Liver (tissue), 9 donors: ENCODE results near the gene RTN4. TPM values are rescaled to one million over a fixed set of nuclear protein-coding genes. Genes with fewer than 3 reads are reported as not detected.

ENCODE experiments used
- DNase-seq: peaks from one replicate; pipeline ENCODE4 v3.0.0-alpha.2; 2017; ENCODE audit warnings: low spot score
- H3K27ac ChIP-seq, 2 donors: one replicate each; pipeline ENCODE4 v1.7.0; 2013; ENCODE audit warnings: inconsistent platforms in 2 of 2, low read length in 2 of 2, control low read depth in 1 of 2, low read depth in 1 of 2, mild to moderate bottlenecking in 1 of 2
- H3K27me3 ChIP-seq, 4 donors: one replicate each; pipeline versions ENCODE4 v1.6.1 to v1.7.0; 2013; ENCODE audit warnings: low read length in 3 of 4, inconsistent platforms in 1 of 4, mild to moderate bottlenecking in 1 of 4, moderate library complexity in 1 of 4; ENCODE audit not compliant: control insufficient read depth in 4 of 4, insufficient read depth in 4 of 4
- H3K36me3 ChIP-seq, 4 donors: one replicate each; pipeline versions ENCODE4 v1.6.1 to v1.7.0; 2013; ENCODE audit warnings: low read length in 3 of 4, mild to moderate bottlenecking in 3 of 4, low read depth in 1 of 4, moderate library complexity in 1 of 4; ENCODE audit not compliant: control insufficient read depth in 4 of 4, insufficient read depth in 3 of 4
- H3K4me1 ChIP-seq, 4 donors: one replicate each; pipeline versions ENCODE4 v1.6.1 to v1.7.0; 2013; ENCODE audit warnings: low read length in 3 of 4, mild to moderate bottlenecking in 3 of 4, moderate library complexity in 1 of 4; ENCODE audit not compliant: control insufficient read depth in 4 of 4, insufficient read depth in 4 of 4
- H3K4me3 ChIP-seq, 3 donors: one replicate each; pipeline versions ENCODE4 v1.6.1 to v1.7.0; 2013; ENCODE audit warnings: low read length in 3 of 3, control low read depth in 1 of 3, low read depth in 1 of 3, mild to moderate bottlenecking in 1 of 3
- H3K9ac ChIP-seq, 2 donors: one replicate each; pipeline ENCODE4 v1.7.0; 2013; ENCODE audit warnings: low read length in 2 of 2, mild to moderate bottlenecking in 2 of 2, moderate library complexity in 2 of 2, control low read depth in 1 of 2, low read depth in 1 of 2
- H3K9me3 ChIP-seq, 4 donors: one replicate each; pipeline versions ENCODE4 v1.6.1 to v1.7.0; 2013; ENCODE audit warnings: low read length in 3 of 4; ENCODE audit not compliant: control insufficient read depth in 4 of 4
- EGR1 ChIP-seq, 2 donors: IDR thresholded peaks; 2 replicates each; pipeline ENCODE4 v1.6.1; 2016 to 2018; ENCODE audit warnings: antibody characterized with exemption in 2 of 2, low read depth in 2 of 2
- FOXA1 ChIP-seq: IDR thresholded peaks from 2 replicates; pipeline ENCODE4 v1.6.1; 2016; ENCODE audit warnings: antibody characterized with exemption
- GABPA ChIP-seq, 2 donors: IDR thresholded peaks in 1 of 2; conservative IDR thresholded peaks in 1 of 2; 2 replicates each; pipeline ENCODE4 v1.6.1; 2016; ENCODE audit warnings: antibody characterized with exemption in 2 of 2, mild to moderate bottlenecking in 1 of 2, moderate library complexity in 1 of 2
- HNF4G ChIP-seq: IDR thresholded peaks from 2 replicates; pipeline ENCODE4 v1.6.1; 2016; ENCODE audit warnings: antibody characterized with exemption
- JUND ChIP-seq, 2 donors: IDR thresholded peaks; 2 replicates each; pipeline ENCODE4 v1.6.1; 2016; ENCODE audit warnings: antibody characterized with exemption in 2 of 2
- NR2F2 ChIP-seq: IDR thresholded peaks from 2 replicates; pipeline ENCODE4 v1.6.1; 2016; ENCODE audit warnings: antibody characterized with exemption
- RAD21 ChIP-seq, 2 donors: IDR thresholded peaks; 2 replicates each; pipeline ENCODE4 v1.6.1; 2016; ENCODE audit warnings: antibody characterized with exemption in 2 of 2, mild to moderate bottlenecking in 2 of 2
- RXRA ChIP-seq, 2 donors: IDR thresholded peaks; 2 replicates each; pipeline ENCODE4 v1.6.1; 2017 to 2018; ENCODE audit warnings: antibody characterized with exemption in 2 of 2, mild to moderate bottlenecking in 1 of 2
- SP1 ChIP-seq: IDR thresholded peaks from 2 replicates; pipeline ENCODE4 v1.6.1; 2018; ENCODE audit warnings: antibody characterized with exemption, mild to moderate bottlenecking
- YY1 ChIP-seq: IDR thresholded peaks from 2 replicates; pipeline ENCODE4 v1.6.1; 2016; ENCODE audit warnings: antibody characterized with exemption, mild to moderate bottlenecking
- WGBS: extraction: QIAGEN DNeasy Blood & Tissue Kit; methylation state at CpG from one replicate; pipeline ENCODE4 v1.1.7; 2013; 5-methylcytosine and 5-hydroxymethylcytosine counted together
- polyA plus RNA-seq, 2 donors: library from polyadenylated mRNA; stranded (reverse) in 1 of 2; unstranded in 1 of 2; fragments of 200-250 nt in 1 of 2; fragments of >200 nt in 1 of 2; fragmentation: Nextera tagmentation in 1 of 2; extraction: Ambion mirVana in 1 of 2; gene quantifications; one replicate each; pipeline versions ENCODE4 v1.2.1 to v1.2.3, GENCODE V29; 2013 to 2015
- total RNA-seq, 2 donors: library from RNA; depleted of rRNA; stranded (reverse); fragments of >200 nt; gene quantifications; one replicate each; pipeline ENCODE4 v1.2.3, GENCODE V29; 2014
- TF ChIP-seq, protein P1 (sequence below): IDR thresholded peaks from 2 replicates; pipeline ENCODE4 v1.6.1; 2016; ENCODE audit warnings: antibody characterized with exemption, mild to moderate bottlenecking
- TF ChIP-seq, protein P2 (sequence below): IDR thresholded peaks from 2 replicates; pipeline ENCODE4 v1.6.1; 2016; ENCODE audit warnings: antibody characterized with exemption
- TF ChIP-seq, protein P3 (sequence below): IDR thresholded peaks from 2 replicates; pipeline ENCODE4 v1.6.1; 2016; ENCODE audit warnings: antibody characterized with exemption
- donor health status: healthy.
- donor health status: healthy.
- donor health status: healthy.
- donor health status: healthy.
- donor health status: healthy.

RTN4 gene
- total and polyA plus RNA-seq, 4 donors, result 73.5 to 348 (median 151) TPM

DNA sequence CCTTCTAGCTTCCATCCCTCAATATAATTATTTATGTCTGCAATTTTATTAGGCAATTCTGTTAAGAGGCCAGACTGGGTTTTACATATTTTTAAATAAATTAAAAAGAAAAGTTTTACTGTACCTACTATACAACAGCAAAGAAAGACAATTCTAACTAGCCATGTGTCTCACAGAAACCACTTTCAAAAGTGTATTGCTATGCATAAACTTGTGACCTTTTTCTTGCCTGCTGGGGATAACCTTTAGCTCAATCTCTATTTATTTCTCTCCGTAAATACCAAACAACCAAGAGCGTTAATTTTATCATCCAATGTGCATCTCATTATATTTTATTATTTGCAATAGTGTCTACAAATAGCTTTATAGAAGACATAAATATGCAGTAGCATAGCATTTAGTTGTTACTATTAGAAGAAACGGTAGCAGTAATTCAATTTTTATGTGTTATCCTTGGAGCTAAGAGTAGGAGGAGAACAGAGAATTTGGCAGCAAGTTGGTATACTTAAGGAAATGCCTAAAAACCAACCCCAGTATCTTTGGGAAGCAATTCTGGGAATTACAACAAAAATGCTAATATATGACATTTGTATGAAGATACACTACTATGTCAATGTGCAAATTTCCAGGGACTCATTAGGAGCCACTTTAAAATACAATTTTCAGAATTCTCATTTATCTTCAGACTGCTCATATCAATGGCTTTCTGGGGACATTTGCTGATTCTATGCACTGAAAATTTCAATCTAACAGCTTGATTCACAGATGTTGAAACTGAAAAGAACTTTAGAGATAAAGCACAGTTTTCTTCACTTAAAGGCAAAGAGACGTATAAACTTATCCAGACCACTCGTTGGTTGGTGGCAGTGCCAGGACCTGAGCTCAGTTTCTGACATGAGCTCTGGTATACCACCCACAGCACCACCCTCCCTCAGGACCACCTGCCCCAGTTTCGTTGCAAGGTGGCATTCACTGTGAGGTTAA, 23.0 kb upstream of the RTN4 start:
- DNase-seq, result no peak
- no peaks in the 10 kb centered on the region for H3K9me3 ChIP-seq
- WGBS, result 75% methylated on average over 6 of the region's 6 CpGs
- H3K27me3 ChIP-seq, result no peaks in the 10 kb centered on the region
- no peak overlapping the region for H3K4me3 ChIP-seq
- H3K9ac ChIP-seq, result no peak overlapping the region
- no peaks in the 10 kb centered on the region for H3K4me1 ChIP-seq
- no peaks in the 10 kb centered on the region for H3K36me3 ChIP-seq
- TF ChIP-seq, protein P1, sequence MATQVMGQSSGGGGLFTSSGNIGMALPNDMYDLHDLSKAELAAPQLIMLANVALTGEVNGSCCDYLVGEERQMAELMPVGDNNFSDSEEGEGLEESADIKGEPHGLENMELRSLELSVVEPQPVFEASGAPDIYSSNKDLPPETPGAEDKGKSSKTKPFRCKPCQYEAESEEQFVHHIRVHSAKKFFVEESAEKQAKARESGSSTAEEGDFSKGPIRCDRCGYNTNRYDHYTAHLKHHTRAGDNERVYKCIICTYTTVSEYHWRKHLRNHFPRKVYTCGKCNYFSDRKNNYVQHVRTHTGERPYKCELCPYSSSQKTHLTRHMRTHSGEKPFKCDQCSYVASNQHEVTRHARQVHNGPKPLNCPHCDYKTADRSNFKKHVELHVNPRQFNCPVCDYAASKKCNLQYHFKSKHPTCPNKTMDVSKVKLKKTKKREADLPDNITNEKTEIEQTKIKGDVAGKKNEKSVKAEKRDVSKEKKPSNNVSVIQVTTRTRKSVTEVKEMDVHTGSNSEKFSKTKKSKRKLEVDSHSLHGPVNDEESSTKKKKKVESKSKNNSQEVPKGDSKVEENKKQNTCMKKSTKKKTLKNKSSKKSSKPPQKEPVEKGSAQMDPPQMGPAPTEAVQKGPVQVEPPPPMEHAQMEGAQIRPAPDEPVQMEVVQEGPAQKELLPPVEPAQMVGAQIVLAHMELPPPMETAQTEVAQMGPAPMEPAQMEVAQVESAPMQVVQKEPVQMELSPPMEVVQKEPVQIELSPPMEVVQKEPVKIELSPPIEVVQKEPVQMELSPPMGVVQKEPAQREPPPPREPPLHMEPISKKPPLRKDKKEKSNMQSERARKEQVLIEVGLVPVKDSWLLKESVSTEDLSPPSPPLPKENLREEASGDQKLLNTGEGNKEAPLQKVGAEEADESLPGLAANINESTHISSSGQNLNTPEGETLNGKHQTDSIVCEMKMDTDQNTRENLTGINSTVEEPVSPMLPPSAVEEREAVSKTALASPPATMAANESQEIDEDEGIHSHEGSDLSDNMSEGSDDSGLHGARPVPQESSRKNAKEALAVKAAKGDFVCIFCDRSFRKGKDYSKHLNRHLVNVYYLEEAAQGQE, result no peak
- TF ChIP-seq GABPA (IDR thresholded peaks at IDR 0.05 in 1 of 2, conservative IDR thresholded peaks at IDR 0.05 in 1 of 2) (no peak), EGR1 (IDR thresholded peaks at IDR 0.05; ENCODE audit: low read depth in 2 of 2) (no peak), FOXA1 (no peak), RAD21 (IDR thresholded peaks at IDR 0.05) (no peak), NR2F2 (no peak), HNF4G (no peak)
- TF ChIP-seq, protein P2, sequence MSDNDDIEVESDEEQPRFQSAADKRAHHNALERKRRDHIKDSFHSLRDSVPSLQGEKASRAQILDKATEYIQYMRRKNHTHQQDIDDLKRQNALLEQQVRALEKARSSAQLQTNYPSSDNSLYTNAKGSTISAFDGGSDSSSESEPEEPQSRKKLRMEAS, result no peak
- H3K27ac ChIP-seq, result no peak overlapping the region

DNA sequence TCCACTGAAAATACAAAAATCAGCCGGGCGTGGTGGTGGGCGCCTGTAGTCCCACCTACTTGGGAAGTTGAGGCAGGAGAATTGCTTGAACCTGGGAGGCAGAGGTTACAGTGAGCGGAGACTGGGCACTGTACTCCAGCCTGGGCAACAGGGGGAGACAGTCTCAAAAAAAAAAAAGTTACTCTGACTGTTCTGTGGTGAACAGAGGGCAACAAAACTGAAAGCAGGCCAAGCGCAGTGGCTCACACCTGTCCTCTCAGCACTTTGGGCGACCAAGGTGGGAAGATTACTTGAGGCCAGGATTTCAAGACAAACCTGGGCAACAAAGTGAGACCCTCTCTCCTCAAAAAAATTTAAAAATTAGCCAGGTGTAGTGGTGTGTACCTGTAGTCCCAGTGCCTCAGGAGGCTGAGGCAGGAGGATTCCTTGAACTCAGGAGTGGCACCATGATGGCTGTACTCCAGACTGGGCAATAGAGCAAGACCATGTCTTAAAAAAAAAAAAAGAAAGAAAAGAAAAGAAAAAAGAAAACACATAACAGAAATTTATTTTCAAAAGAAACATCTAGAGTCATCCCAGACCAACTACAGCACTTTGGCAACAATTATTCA, 13.6 kb upstream of the RTN4 start:
- no peak overlapping the region for H3K4me3 ChIP-seq
- WGBS, result 96% methylated on average over 6 of the region's 6 CpGs
- no peaks in the 10 kb centered on the region for H3K27me3 ChIP-seq
- H3K36me3 ChIP-seq, result no peaks in the 10 kb centered on the region
- no peak for TF ChIP-seq RXRA (IDR thresholded peaks at IDR 0.05)
- TF ChIP-seq, protein P3, sequence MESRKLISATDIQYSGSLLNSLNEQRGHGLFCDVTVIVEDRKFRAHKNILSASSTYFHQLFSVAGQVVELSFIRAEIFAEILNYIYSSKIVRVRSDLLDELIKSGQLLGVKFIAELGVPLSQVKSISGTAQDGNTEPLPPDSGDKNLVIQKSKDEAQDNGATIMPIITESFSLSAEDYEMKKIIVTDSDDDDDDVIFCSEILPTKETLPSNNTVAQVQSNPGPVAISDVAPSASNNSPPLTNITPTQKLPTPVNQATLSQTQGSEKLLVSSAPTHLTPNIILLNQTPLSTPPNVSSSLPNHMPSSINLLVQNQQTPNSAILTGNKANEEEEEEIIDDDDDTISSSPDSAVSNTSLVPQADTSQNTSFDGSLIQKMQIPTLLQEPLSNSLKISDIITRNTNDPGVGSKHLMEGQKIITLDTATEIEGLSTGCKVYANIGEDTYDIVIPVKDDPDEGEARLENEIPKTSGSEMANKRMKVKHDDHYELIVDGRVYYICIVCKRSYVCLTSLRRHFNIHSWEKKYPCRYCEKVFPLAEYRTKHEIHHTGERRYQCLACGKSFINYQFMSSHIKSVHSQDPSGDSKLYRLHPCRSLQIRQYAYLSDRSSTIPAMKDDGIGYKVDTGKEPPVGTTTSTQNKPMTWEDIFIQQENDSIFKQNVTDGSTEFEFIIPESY, result no peak
- TF ChIP-seq RAD21 (IDR thresholded peaks at IDR 0.05), result no peak
- no peak for TF ChIP-seq JUND (IDR thresholded peaks at IDR 0.05)
- TF ChIP-seq, protein P1, result no peak
- TF ChIP-seq GABPA (IDR thresholded peaks at IDR 0.05 in 1 of 2, conservative IDR thresholded peaks at IDR 0.05 in 1 of 2), result no peak
- no peak for TF ChIP-seq SP1
- no peak for TF ChIP-seq EGR1 (IDR thresholded peaks at IDR 0.05; ENCODE audit: low read depth in 2 of 2)
- no peak for TF ChIP-seq YY1
- TF ChIP-seq NR2F2, result no peak
- H3K9ac ChIP-seq, result no peak overlapping the region
- H3K4me1 ChIP-seq, result no peaks in the 10 kb centered on the region
- no peak for DNase-seq
- no peaks in the 10 kb centered on the region for H3K9me3 ChIP-seq
- no peak overlapping the region for H3K27ac ChIP-seq
